HL-60 (cell line): ENCODE data around the gene EFNA4.

Experiments used
- DNase-seq, 2 experiments: peaks; one replicate each; pipeline ENCODE4 v3.0.0-alpha.2; 2010 to 2020; ENCODE audit warnings: low read depth in 1 of 2, low spot score in 1 of 2
- H3K27ac ChIP-seq: fragments of 250-450 bp; sonication (Bioruptor Pico); replicated peaks from 2 replicates; pipeline ENCODE4 v1.5.1; 2020; ENCODE audit warnings: mild to moderate bottlenecking, moderate library complexity
- H3K27me3 ChIP-seq: fragments of 250-450 bp; sonication (Bioruptor Pico); 2 replicates; pipeline ENCODE4 v1.5.1; 2021; ENCODE audit warnings: mild to moderate bottlenecking, moderate library complexity; ENCODE audit not compliant: insufficient read depth, poor library complexity, severe bottlenecking
- H3K4me3 ChIP-seq: replicated peaks from 2 replicates; pipeline ENCODE4 v1.5.1; 2011; ENCODE audit warnings: mild to moderate bottlenecking, control low read depth, low read length; ENCODE audit not compliant: insufficient read depth
- CTCF ChIP-seq: IDR thresholded peaks from one replicate; pipeline ENCODE4 v1.5.1; 2011; ENCODE audit warnings: low read length, control low read depth, inconsistent platforms; ENCODE audit not compliant: insufficient read depth
- GABPA ChIP-seq: IDR thresholded peaks from 2 replicates; pipeline ENCODE4 v1.6.1; 2012; ENCODE audit warnings: low read depth
- POLR2AphosphoS5 ChIP-seq: IDR thresholded peaks from 2 replicates; pipeline ENCODE4 v1.6.1; 2012; ENCODE audit warnings: low read depth
- REST ChIP-seq: IDR thresholded peaks from 2 replicates; pipeline ENCODE4 v1.6.1; 2012; ENCODE audit warnings: low read depth; ENCODE audit not compliant: insufficient replicate concordance
- SPI1 ChIP-seq: IDR thresholded peaks from 2 replicates; pipeline ENCODE4 v1.6.1; 2012; ENCODE audit warnings: low read depth, mild to moderate bottlenecking, borderline replicate concordance

EFNA4 gene

GRCh38 chr1:155016231-155016831 lies 47.2 kb upstream of the EFNA4 start:
- H3K4me3 ChIP-seq, result no peak overlapping the region
- DNase-seq, result peak in 1 of 2 experiments; percentile 28
- no peak for TF ChIP-seq CTCF
- peak; percentile 67 for TF ChIP-seq POLR2AphosphoS5
- no peak overlapping the region; the same call in 1 of the 2 replicates for H3K27ac ChIP-seq
- H3K27me3 ChIP-seq, result no peaks in the 10 kb centered on the region

GRCh38 chr1:155017041-155017945 lies 46.2 kb upstream of the EFNA4 start:
- peak overlapping the region; percentile 15 for H3K4me3 ChIP-seq
- TF ChIP-seq POLR2AphosphoS5 (peak; percentile 95), GABPA (no peak), CTCF (peak; percentile 97)
- no peaks in the 10 kb centered on the region for H3K27me3 ChIP-seq
- peak; percentile 80 to 86 for DNase-seq
- peak overlapping the region; percentile 47 for H3K27ac ChIP-seq

GRCh38 chr1:155017946-155018316 lies 45.6 kb upstream of the EFNA4 start:
- H3K4me3 ChIP-seq, result no peak overlapping the region
- DNase-seq, result peak in 1 of 2 experiments; percentile 55
- H3K27ac ChIP-seq, result peak overlapping the region; percentile 47; the same call in 1 of the 2 replicates
- no peaks in the 10 kb centered on the region for H3K27me3 ChIP-seq
- no peak for TF ChIP-seq CTCF
- no peak for TF ChIP-seq POLR2AphosphoS5
- TF ChIP-seq GABPA, result no peak
- TF ChIP-seq SPI1, result no peak
- TF ChIP-seq REST, result no peak

GRCh38 chr1:155018617-155019348 lies 44.8 kb upstream of the EFNA4 start:
- peak in 1 of 2 experiments; percentile 20 for DNase-seq
- H3K4me3 ChIP-seq, result no peak overlapping the region
- no peaks in the 10 kb centered on the region for H3K27me3 ChIP-seq
- H3K27ac ChIP-seq, result no peak overlapping the region
- TF ChIP-seq REST (no peak), POLR2AphosphoS5 (no peak; the same call in 1 of the 2 replicates), CTCF (no peak), SPI1 (no peak), GABPA (no peak)
